CD4-positive, alpha-beta T cell treated with Interleukin-15 for 4 hours (primary cell): ENCODE results near the gene RAI14.

ENCODE experiments used
- DNase-seq: peaks from one replicate; pipeline ENCODE4 v3.0.0-alpha.2; 2020; ENCODE audit warnings: low spot score

RAI14 gene

DNA sequence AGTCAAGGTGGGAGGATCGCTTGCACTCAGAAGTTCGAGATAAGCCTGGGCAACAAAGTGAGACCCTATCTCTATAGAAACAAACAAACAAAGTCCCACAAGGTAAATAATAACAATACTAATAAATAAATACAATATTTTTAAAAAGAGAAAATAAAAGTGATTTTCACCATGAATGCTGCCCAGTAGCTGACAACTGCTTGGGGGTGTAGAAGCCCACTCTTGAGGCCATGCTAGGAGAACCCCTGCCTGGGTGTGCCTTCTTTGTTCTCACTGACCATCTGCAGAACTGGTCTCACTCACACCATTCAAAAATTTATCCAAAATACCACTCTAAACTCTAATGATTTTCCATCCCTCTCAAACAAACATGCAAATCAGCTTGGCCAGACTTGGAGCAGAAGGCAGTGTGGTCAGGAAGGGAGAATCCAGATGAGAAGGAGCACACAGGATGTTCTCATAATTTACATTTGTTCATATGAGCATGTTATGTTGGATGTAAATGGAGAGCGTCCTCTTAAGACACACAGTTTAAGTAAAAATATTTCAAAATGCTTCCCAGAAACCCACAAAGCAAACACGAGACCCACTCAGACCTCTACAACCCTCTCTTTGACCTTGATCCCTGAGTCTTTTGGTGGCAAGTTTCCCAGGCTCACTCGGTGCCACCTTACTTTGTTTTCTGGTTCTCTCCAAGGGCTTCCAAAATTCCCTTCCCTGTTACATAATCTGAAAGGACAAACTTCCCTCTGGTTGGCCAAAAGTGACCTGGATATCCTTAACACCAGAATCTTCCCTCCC lies 7.9 kb upstream of the RAI14 start:
- DNase-seq = no peak

DNA sequence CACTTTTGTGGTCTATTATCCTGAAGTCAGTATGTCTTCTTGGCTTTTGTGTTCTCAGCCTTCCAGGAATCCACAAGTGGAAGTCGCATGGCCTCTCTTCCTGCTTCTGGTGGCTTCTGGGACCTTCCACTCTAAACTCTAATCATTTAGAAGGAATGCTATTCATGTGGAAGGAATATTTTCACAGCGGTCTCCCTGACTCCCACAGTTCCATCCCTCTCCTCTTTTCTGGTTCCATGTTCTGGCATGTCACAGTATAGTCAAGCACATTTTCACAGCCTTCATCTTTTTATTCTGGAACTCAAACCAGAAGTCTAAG lies 7.3 kb upstream of the RAI14 start:
- DNase-seq = no peak

DNA sequence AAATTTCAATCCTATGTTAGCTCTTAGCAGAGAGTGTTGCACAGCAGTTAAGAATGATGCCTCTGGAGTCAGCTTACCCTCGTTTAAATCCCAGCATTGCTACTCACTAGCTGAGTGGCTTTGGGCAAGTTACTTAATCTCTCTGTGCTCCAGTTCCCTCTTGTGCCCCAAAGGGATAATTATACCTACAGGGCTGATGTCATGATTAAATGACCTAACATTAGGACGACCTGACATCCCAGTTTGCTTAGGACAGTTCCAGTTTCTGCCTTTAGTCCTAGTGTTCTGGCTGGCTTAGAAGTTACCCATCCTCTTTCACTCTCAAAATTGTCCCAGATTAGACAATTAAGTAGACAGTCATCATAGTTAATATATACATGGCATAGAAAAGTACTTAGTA lies 4.3 kb upstream of the RAI14 start:
- DNase-seq = no peak

DNA sequence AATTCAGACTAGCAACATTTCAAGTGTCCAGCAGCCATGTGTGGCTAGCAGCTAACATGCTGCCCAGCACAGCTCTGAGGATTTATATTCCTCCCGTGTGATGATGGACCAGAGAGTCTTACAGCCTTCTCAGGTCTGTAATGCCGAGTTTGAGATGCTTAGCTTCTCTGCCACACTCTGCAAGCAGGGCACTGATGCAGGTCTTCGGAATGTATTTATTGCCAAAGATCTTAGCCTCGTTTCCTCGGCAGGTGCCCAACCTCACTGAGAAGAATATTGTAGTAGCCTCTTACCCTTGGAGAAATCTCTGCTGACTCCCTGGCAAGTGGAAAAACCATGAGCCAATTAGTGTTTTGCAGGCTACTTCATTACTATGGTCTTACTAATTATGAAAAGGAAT lies 3.7 kb upstream of the RAI14 start:
- no peak for DNase-seq

DNA sequence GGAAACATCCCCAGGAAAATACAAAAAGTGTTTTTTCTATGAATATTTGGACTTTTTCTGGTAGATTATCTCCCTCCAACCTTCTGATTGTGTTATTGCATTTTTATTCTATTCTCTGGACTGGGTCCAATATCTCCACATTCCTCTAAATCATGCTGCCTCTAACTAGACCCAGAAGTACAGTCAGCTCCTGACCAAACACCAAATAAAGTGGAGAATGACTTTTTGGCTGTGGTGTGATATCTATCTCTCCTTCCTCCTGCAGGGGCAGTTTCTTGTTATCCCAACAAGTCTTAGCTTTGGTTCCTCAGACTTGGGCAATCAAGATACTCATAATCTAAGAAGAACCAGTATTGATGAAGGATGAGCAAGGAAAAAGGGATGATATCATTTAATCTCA lies 3.2 kb upstream of the RAI14 start:
- DNase-seq = no peak

DNA sequence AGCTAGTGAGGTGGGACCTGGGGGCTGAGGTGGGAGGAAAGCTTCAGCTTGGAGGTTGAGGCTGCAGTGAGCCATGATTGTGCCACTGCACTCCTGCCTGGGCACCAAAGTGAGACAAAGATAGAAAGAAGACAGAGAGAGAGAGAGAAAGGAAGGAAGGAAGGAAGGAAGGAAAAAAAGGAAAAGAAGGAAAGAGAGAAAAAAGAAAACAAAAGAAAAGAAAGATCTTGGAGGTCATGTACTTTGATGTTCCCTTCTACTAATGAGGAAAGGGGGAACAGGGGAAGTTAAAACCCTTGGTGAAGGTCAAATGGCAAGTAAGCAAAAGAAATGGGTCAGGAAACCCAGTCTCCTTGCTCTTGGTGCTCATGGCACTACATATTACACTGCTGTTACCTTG lies 2.4 kb upstream of the RAI14 start:
- no peak for DNase-seq

DNA sequence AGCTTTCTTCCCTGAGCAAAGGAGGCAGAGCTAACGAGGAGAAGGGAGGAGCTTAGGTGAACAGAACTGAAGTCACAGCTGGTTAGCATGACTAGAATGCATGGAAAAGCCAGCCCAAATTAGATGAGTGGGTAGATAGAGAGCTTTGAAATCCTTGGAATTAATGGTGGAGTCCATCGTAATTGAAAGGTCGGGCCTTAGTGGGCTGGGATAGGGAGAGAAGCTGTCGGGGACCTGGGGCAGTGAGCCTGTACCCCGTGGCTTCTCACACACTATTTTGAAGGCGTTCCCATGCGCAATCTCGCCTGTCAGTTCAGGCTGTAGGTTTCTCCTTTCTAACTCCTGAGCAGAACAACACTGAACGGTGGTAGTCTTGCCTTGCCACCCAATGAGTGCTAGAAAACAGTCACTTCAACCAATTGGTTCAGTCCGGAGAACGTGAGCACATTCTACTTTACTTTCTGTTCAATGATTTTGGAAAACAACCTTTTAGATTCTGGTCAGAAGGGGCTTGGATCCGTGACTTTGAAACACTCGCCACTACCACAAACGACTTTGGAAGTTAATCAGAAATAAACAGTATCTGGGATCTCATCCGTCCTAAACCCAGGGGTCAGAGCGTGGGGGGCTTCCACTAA lies 655 bp upstream of the RAI14 start:
- peak; percentile 30 for DNase-seq

DNA sequence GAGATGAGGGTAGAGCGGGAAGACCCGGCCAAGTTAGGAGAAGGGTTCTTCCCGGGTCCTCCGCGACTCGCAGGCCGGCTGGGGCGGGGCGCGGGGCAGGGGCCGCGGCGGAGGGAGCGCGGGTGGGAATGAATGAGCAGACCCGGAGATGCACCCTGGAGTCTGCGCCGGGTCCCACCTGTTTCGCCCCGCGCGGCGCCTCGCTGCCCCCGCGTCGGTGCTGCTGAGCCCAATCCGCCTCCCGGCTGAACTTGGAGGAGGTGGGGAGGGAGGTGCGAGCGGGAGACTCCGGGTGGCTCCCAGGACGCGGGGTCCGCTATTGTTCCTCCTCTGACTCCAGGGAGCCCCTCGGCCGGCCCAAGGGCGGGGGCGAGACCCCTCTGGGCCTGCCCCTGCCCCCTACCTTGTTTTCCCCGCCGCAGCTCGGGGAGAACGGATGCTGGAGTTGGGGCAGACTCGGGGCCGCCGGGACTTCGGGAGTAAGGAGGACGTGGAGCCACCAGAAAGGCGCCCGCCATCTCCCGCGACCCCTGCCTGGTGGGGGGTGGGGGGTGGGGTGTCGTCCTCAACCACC lies 659 bp downstream of the RAI14 start:
- no peak for DNase-seq

DNA sequence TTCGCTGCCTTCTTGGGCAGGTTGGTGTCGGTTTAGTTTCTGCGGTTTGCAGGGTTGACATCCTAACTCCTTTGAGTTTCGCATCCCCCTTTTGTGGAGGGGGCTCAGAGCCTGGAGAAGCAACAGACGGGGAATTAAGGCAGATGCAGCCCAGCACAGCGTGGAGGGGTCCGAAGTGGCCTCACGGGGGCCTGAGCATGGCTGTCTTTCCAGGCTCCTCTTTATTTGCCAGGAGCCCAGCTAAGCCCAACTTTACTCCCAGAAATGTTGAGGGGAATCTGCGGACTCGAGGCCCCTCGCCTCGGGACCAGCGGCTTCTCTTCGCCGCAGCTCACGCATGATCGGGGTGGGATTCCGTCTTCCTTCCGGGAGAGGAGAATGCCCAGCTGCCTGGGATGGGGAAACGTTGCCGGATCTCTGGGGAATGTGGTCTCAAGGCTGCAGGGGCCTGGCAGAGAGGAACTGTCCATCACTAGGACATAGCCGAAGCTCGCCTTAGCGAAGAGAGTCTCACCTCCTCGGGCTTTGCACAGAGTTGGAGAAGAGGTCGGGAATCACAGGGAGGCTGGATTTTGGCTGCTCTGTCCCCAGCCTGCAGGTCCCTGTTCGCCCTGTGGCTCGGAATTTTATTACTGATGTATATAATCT lies 1.3 kb downstream of the RAI14 start:
- DNase-seq = no peak

DNA sequence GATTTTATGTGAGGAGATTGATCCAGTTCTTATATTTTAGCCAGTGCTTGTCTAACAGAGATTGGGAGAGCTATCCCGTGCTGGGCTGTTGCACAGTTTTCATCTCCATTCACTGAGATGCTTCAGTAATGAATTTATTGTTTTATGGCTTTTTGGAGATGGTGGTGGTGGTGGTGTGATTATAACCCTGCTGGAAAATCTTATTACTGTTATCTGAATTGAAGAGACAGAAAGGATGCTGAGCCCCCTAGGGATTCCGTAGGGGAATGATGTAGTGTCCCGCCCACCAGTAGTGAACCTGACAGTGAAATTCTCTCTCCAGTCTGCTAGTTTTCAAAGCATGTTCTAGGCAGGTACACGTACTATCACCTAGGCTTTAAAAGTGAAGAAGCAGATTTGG lies 1.9 kb downstream of the RAI14 start:
- no peak for DNase-seq

DNA sequence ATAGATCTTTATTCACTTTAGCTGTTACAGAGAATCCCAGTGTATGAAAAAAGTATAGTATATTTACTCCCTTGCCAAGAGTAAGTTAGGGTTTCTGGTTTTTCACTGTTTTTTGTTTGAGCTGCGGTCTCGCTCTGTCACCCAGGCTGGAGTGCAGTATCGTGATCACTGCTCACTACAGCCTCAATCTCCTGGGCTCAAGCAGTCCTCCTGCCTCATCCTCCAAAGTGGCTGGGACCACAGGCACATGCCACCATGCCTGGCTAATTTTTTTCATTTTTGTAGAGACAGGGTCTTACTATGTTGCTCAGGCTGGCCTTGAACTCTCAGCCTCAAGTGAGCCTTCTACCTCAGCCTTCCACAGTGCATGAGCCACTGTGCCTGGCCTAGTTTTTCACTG lies 3.0 kb downstream of the RAI14 start:
- DNase-seq = no peak

DNA sequence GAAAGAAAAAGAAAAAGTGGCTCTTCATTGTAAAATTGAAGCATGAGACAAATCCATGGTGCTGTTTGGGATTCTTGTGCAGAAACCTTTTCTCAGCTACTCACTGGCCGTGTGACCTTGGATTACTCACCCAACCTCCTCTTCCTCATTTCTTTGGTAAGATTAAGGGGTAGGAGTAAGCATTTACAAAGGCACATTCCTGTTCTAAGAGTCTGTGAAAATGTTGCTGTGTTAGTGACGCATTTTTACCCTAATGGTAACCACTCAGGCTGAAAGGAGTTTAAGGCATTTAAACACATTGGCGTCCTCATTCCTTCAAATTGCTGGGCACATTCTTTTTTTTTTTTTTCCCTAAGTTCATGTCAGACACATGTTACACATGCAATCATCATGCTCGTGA lies 4.3 kb downstream of the RAI14 start:
- no peak for DNase-seq

DNA sequence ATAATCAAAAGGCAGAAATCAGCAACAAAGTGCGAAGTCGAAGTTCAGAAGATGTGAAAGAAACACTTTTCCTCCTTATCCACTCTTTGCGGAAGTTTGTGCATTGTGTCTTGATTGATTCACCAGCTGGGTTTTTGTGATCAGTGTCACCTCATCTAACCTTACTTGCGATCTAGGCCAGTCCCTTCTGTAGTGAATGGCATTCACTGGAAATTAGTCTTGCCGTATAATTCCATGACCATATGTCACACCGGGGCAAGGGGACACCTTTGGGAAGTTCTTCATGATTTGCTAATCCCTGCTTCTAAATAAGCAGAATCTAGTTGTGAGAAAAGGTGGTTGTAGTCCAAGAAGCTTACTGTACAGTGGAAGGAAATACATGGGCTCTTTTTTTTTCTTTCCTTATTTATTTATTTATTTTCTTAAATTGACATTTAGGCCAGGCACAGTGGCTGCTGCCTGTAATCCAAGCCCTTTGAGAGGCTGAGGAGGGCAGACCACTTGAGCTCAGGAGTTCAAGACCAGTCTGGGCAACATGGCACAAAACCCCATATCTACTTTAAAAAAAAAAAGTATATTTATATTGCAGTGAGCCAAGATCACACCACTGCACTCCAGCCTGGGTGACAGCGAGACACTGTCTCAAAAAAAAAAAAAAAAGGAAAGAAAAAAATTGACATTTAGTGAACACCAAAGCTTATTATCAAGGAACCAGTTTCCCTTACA lies 7.8 kb downstream of the RAI14 start:
- no peak for DNase-seq

DNA sequence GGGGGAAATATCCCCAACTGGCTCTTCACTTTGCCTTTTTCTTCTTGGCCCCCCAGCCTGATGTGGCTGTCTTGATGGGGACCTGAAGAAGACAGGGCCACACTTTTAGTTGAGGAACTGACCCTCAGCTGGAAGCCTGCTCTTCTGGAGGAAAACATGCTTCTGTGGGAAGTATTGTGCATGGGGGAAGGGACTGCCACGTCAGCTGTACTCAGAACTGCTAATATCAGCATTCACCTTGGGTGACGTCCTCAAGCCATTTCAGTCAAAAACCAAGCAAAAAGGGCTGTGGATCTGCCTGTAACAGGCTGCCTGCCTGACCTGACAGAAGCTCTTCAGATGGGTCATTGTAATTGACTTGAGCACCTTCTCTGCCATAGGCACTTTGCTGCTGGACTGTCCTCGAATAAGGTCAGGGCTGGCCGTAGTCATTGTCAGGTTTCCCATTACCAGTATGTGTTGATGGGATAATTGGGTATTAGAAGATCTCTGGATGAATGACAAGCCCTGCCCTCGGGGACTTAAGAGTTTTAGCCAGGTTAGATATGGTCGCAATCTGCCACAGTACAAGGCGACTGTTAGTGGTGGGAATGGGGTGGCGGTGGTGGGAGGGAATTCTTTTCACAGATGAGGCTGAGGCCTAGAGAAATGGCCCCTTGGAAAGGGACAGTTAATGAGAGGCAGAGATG lies 10.4 kb downstream of the RAI14 start:
- DNase-seq = no peak

DNA sequence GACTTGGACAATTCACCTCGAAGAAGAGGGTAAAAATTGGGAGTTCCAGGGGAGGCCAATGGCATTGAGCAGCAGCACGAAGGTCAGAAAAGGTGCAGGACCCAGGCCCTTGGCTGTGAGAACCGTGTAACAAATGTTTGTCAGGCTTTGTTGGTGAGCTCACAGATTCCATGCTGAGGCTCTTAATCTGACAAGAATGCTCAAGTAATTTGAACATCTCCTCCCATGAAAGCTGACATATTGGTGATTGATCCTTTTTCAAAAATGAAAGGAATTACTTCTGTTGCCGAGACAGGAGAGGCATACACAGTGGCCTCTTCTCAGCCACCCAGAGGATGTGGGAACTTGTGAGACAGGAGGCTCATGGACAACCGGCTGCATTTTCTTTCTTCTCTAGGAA lies 11.6 kb downstream of the RAI14 start:
- no peak for DNase-seq

DNA sequence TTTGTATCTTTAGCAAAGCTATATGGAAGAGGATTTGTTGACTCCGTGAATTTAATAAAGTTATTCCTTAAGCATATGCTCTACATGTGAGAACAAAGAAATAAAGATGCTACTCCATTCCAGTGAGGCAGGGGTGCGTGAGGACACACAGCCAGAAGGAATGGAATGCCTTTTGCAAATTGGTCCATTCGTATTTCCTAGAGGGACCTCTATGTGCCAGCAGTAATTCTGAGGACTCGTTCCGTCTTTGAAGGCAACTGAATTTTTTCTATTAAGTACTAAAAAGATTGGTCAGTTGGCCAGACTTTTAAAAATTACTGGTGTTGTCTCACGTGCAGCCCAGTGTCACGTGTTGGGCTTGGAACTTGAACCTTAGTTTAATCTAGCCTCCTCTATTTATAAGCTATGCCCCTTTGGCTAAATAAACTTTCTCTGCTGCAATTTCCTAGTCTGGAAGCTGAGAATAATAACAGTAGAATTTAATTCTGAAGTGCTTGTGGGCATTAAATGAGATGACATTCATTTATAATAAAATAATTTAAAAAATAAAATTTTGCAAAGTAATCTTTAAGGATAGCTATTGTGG lies 13.9 kb downstream of the RAI14 start:
- DNase-seq = no peak

DNA sequence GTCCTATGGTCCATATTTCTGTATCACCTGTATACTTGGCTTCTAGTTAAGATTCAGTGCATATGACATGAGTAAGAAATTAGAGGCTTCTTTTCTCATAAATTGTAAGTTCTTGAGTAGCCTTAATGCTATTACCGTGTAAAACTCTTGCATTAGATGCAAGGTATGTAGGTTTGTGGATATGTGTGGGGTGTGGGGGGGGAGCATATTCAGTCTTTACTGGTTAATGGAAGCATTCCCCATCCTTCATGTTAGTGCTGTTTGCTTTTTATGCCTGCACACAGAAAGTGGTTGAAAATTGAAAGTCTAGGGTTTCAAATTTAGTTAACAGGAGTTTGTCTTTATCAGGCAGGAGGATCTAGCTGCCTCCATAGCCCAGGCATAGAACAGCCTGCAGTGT lies 16.1 kb downstream of the RAI14 start:
- no peak for DNase-seq

DNA sequence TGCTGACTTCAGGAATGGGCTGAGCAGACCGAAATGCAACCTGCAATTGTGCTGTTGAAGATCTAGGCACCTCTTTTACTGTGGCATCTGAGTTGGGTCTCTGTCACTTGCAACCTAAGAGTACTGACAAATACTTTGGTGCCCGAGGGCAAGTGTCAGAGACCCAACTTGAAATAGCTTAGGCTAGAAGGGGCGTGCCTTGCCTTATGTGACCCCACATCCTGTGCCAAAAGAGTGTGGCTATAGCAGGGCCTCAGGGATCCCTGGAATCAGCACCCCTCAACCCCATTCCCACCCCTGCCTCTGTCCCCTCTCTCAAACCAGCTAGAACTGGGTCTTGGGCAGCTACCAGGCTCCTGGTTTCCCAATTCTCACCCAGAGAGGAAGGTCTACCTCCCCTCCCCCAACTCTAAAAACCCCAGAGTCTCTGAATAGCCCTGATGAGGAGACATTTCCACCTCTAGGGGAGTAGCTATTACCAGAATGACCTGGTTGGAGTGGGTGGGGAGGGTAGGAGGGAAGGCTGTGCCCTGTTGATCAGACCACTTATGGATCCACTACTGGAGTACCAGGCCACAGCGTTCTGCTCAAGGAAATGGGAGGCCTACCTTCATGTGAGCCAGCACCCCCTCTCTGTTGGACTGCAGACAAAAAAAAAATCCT lies 17.5 kb downstream of the RAI14 start:
- no peak for DNase-seq

DNA sequence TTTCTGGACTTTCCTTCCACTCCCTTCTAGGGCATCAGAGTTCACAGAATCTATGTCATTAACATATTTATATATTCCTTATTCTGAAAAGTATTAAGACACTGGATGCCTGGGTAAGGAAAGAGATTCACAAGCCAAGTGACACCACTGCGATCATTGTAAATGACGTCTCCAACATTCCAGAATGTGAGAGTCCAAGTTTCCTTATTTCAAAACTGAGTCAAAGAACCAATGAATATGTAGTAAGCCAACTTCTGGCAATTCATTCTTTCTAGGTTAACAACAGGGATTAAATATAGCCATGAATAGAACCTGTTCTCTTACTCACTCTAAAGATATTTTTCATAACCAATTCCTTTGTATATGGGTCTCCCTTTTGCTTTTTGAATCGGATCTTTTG lies 18.1 kb downstream of the RAI14 start:
- DNase-seq = no peak

DNA sequence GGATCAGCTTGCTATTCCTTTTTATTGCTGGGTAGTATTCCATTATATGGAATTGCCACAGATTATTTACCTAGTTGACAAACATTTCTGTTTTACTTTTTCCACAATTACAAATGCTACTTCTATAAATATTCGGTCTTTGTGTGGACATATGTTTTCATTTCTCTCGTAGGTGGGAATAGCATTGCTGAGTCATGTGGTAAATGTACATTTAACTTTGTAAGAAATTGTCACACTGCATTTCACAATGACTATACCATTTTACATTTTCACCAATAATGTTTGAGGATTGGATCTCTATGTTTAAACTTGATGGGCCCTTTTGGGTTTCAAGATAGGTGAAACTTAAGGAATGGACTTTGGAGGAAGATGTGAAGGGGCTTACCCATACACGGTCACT lies 19.7 kb downstream of the RAI14 start:
- no peak for DNase-seq

DNA sequence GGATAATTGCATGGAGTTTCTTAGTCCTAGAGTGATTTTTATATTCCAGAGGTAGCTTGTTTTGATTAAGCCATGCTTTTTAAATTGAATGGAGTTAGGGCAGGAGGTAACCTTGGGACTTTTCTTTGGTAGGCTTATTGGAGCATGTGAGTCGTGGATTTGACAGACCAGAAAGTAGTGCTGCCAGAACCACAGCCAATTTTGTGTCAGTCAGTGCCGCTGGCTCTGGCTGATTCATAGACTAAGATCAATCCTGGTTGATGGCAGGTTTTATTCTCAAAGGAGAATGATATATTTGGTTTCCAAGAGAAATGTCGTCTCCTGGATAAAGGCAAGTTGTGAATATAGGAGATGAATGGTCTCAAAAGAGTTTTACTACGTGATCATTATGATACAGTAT lies 20.3 kb downstream of the RAI14 start:
- DNase-seq = no peak
